GM12875 (cell line): ENCODE results near the gene SERINC5.

ENCODE experiments used
- H3K4me3 ChIP-seq: one replicate; pipeline ENCODE4 v1.5.1; 2011; ENCODE audit warnings: low read depth, low read length, control low read depth
- TF ChIP-seq, protein P1 (sequence below): IDR thresholded peaks from 2 replicates; pipeline ENCODE4 v1.5.1; 2011; ENCODE audit warnings: low read depth, mild to moderate bottlenecking, control low read depth, inconsistent platforms, low read length, moderate library complexity, borderline replicate concordance; ENCODE audit not compliant: insufficient read depth

SERINC5 gene

GRCh38 chr5:80198920-80199319, 56.9 kb downstream of the SERINC5 start:
- TF ChIP-seq, protein P1, sequence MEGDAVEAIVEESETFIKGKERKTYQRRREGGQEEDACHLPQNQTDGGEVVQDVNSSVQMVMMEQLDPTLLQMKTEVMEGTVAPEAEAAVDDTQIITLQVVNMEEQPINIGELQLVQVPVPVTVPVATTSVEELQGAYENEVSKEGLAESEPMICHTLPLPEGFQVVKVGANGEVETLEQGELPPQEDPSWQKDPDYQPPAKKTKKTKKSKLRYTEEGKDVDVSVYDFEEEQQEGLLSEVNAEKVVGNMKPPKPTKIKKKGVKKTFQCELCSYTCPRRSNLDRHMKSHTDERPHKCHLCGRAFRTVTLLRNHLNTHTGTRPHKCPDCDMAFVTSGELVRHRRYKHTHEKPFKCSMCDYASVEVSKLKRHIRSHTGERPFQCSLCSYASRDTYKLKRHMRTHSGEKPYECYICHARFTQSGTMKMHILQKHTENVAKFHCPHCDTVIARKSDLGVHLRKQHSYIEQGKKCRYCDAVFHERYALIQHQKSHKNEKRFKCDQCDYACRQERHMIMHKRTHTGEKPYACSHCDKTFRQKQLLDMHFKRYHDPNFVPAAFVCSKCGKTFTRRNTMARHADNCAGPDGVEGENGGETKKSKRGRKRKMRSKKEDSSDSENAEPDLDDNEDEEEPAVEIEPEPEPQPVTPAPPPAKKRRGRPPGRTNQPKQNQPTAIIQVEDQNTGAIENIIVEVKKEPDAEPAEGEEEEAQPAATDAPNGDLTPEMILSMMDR, result no peak
- no peak overlapping the region for H3K4me3 ChIP-seq

GRCh38 chr5:80198399-80198798, 57.4 kb downstream of the SERINC5 start:
- TF ChIP-seq, protein P1, result no peak
- H3K4me3 ChIP-seq, result no peak overlapping the region

DNA sequence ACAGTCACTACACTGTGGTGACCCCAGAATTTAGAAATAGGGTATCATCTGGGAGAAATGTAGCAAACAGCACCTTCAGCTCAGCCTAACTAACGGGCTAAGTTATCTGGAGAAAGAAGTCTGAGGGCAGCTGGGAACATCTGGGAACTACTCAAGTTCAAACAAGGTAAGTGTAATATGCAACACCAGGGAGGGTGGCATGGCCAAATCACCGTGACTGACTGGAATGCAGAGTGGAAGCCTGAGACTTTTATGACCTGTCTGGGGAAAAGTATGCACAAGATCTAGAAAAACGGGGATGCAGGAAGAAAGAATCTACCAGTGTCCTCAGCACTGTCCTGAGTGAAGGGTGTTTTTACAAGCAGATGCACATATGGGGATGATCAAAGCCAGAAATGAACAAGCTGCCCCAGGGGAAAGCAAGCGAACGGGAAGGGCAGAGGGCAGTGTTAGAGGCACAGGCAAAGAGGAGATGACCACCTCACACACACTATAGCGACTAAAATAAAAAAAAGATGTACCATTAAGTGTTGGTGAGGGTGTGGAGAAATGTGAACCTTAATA, 59.9 kb downstream of the SERINC5 start:
- TF ChIP-seq, protein P1, result no peak
- H3K4me3 ChIP-seq, result no peak overlapping the region

- TF ChIP-seq, protein P1, result no peak
- H3K4me3 ChIP-seq, result no peak overlapping the region
These were observed 61.4 kb downstream of the SERINC5 start for GRCh38 chr5:80194468-80194867.

- H3K4me3 ChIP-seq, result no peak overlapping the region
- TF ChIP-seq, protein P1, result no peak
These were observed 62.4 kb downstream of the SERINC5 start for GRCh38 chr5:80193401-80193800.

GRCh38 chr5:80192507-80193241, 63.2 kb downstream of the SERINC5 start:
- no peak overlapping the region for H3K4me3 ChIP-seq
- TF ChIP-seq, protein P1, result no peak

- TF ChIP-seq, protein P1, result no peak
- H3K4me3 ChIP-seq, result no peak overlapping the region
These were observed 63.9 kb downstream of the SERINC5 start for GRCh38 chr5:80191991-80192398.
